Stimulated activated naive CD8-positive, alpha-beta T cell treated with anti-CD3 and anti-CD28 coated beads, Interleukin-15, Interleukin-2, amounts not matched to agents 100 ng/mL and 50 ng/mL, for 24 hours (primary cell): ENCODE results near the gene ZPR1.
A peak's percentile ranks its signal among the peaks of the same experiment; 100 is the strongest.

Experiments
- H3K27ac Mint-ChIP-seq: one replicate; pipeline ENCODE4 v1.8.0; 2021; ENCODE audit warnings: mild to moderate bottlenecking, mixed read lengths
- H3K27me3 Mint-ChIP-seq: one replicate; pipeline ENCODE4 v1.8.0; 2021; ENCODE audit warnings: mixed read lengths
- H3K36me3 Mint-ChIP-seq: one replicate; pipeline ENCODE4 v1.8.0; 2021; ENCODE audit warnings: low read depth, mixed read lengths
- H3K4me1 Mint-ChIP-seq: one replicate; pipeline ENCODE4 v1.8.0; 2021; ENCODE audit warnings: low read depth, mixed read lengths
- H3K4me3 Mint-ChIP-seq: one replicate; pipeline ENCODE4 v1.8.0; 2021; ENCODE audit warnings: mild to moderate bottlenecking, mixed read lengths
- H3K9me3 Mint-ChIP-seq: one replicate; pipeline ENCODE4 v1.8.0; 2021; ENCODE audit warnings: mixed read lengths

ZPR1 gene

GRCh38 chr11:116790167-116791001, 2.6 kb upstream of the ZPR1 start:
- Mint-ChIP-seq H3K4me1 (peaks cover 39% of the 10 kb centered on the region), H3K4me3 (no peak overlapping the region), H3K36me3 (peaks cover 19% of the 10 kb centered on the region), H3K9me3 (no peaks in the 10 kb centered on the region), H3K27me3 (no peaks in the 10 kb centered on the region), H3K27ac (no peak overlapping the region)

GRCh38 chr11:116788975-116789374, 1.2 kb upstream of the ZPR1 start:
- H3K9me3 Mint-ChIP-seq: no peaks in the 10 kb centered on the region
- H3K4me1 Mint-ChIP-seq: peaks cover 50% of the 10 kb centered on the region
- no peak overlapping the region for H3K27ac Mint-ChIP-seq
- H3K27me3 Mint-ChIP-seq: no peaks in the 10 kb centered on the region
- H3K36me3 Mint-ChIP-seq: peaks cover 33% of the 10 kb centered on the region
- H3K4me3 Mint-ChIP-seq: no peak overlapping the region

- H3K9me3 Mint-ChIP-seq: no peaks in the 10 kb centered on the region
- H3K4me1 Mint-ChIP-seq: peaks cover 50% of the 10 kb centered on the region
- H3K36me3 Mint-ChIP-seq: peaks cover 35% of the 10 kb centered on the region
- H3K27ac Mint-ChIP-seq: peak overlapping the region; percentile 87
- no peaks in the 10 kb centered on the region for H3K27me3 Mint-ChIP-seq
- peak overlapping the region; percentile 98 for H3K4me3 Mint-ChIP-seq
Observed at GRCh38 chr11:116788534-116788933, 711 bp upstream of the ZPR1 start.

GRCh38 chr11:116787436-116787785, 412 bp downstream of the ZPR1 start:
- Mint-ChIP-seq H3K27me3 (no peaks in the 10 kb centered on the region), H3K4me3 (peak overlapping the region; percentile 98), H3K9me3 (no peaks in the 10 kb centered on the region), H3K27ac (peak overlapping the region; percentile 86), H3K4me1 (peaks cover 61% of the 10 kb centered on the region), H3K36me3 (peaks cover 46% of the 10 kb centered on the region)

GRCh38 chr11:116786966-116787365, 857 bp downstream of the ZPR1 start:
- Mint-ChIP-seq H3K9me3 (no peaks in the 10 kb centered on the region), H3K36me3 (peaks cover 51% of the 10 kb centered on the region), H3K27ac (peak overlapping the region; percentile 86), H3K4me3 (peak overlapping the region; percentile 98), H3K4me1 (peaks cover 61% of the 10 kb centered on the region), H3K27me3 (no peaks in the 10 kb centered on the region)

- Mint-ChIP-seq H3K27ac (peak overlapping the region; percentile 86), H3K4me1 (peaks cover 65% of the 10 kb centered on the region), H3K27me3 (no peaks in the 10 kb centered on the region), H3K4me3 (peak overlapping the region; percentile 98), H3K9me3 (no peaks in the 10 kb centered on the region), H3K36me3 (peaks cover 57% of the 10 kb centered on the region)
Observed at GRCh38 chr11:116786326-116786725, 1.5 kb downstream of the ZPR1 start.

- no peaks in the 10 kb centered on the region for H3K9me3 Mint-ChIP-seq
- peaks cover 80% of the 10 kb centered on the region for H3K4me1 Mint-ChIP-seq
- H3K27me3 Mint-ChIP-seq: no peaks in the 10 kb centered on the region
- peaks cover 91% of the 10 kb centered on the region for H3K36me3 Mint-ChIP-seq
- H3K4me3 Mint-ChIP-seq: peak overlapping the region; percentile 9
- peak overlapping the region; percentile 51 for H3K27ac Mint-ChIP-seq
Observed at GRCh38 chr11:116782728-116783127, 5.1 kb downstream of the ZPR1 start.

GRCh38 chr11:116778556-116778955, 9.3 kb downstream of the ZPR1 start:
- Mint-ChIP-seq H3K4me1 (peaks cover 79% of the 10 kb centered on the region), H3K27me3 (no peaks in the 10 kb centered on the region), H3K9me3 (no peaks in the 10 kb centered on the region), H3K36me3 (peaks cover 77% of the 10 kb centered on the region), H3K27ac (peak overlapping the region; percentile 42), H3K4me3 (no peak overlapping the region)

GRCh38 chr11:116777056-116777455, 10.8 kb downstream of the ZPR1 start:
- H3K9me3 Mint-ChIP-seq: no peaks in the 10 kb centered on the region
- peaks cover 62% of the 10 kb centered on the region for H3K36me3 Mint-ChIP-seq
- peak overlapping the region; percentile 2 for H3K4me3 Mint-ChIP-seq
- peaks cover 72% of the 10 kb centered on the region for H3K4me1 Mint-ChIP-seq
- no peaks in the 10 kb centered on the region for H3K27me3 Mint-ChIP-seq
- peak overlapping the region; percentile 80 for H3K27ac Mint-ChIP-seq

GRCh38 chr11:116776522-116776984, 11.3 kb downstream of the ZPR1 start:
- Mint-ChIP-seq H3K9me3 (no peaks in the 10 kb centered on the region), H3K36me3 (peaks cover 57% of the 10 kb centered on the region), H3K27me3 (no peaks in the 10 kb centered on the region), H3K27ac (peak overlapping the region; percentile 80), H3K4me3 (peak overlapping the region; percentile 2), H3K4me1 (peaks cover 74% of the 10 kb centered on the region)

GRCh38 chr11:116775975-116776374, 11.8 kb downstream of the ZPR1 start:
- Mint-ChIP-seq H3K36me3 (peaks cover 55% of the 10 kb centered on the region), H3K9me3 (no peaks in the 10 kb centered on the region), H3K27ac (peak overlapping the region; percentile 80), H3K27me3 (no peaks in the 10 kb centered on the region), H3K4me3 (no peak overlapping the region), H3K4me1 (peaks cover 74% of the 10 kb centered on the region)

GRCh38 chr11:116774661-116775060, 13.2 kb downstream of the ZPR1 start:
- Mint-ChIP-seq H3K4me1 (peaks cover 76% of the 10 kb centered on the region), H3K36me3 (peaks cover 51% of the 10 kb centered on the region), H3K4me3 (peak overlapping the region; percentile 3), H3K27ac (no peak overlapping the region), H3K9me3 (no peaks in the 10 kb centered on the region), H3K27me3 (no peaks in the 10 kb centered on the region)

- H3K4me3 Mint-ChIP-seq: peak overlapping the region; percentile 93
- no peaks in the 10 kb centered on the region for H3K9me3 Mint-ChIP-seq
- no peaks in the 10 kb centered on the region for H3K27me3 Mint-ChIP-seq
- H3K36me3 Mint-ChIP-seq: peaks cover 48% of the 10 kb centered on the region
- H3K27ac Mint-ChIP-seq: peak overlapping the region; percentile 95
- H3K4me1 Mint-ChIP-seq: peaks cover 68% of the 10 kb centered on the region
Observed at GRCh38 chr11:116773203-116774097, 14.4 kb downstream of the ZPR1 start.

GRCh38 chr11:116772443-116773202, 15.2 kb downstream of the ZPR1 start, which contains the start of gene BUD13:
BUD13 (minus strand) TSS chr11:116772987; CDS start chr11:116772964, 23 bp downstream.
- peak within 1 kb of the TSS; percentile 95 for H3K27ac Mint-ChIP-seq
- H3K27me3 Mint-ChIP-seq: no peaks in the 10 kb centered on the region
- H3K4me3 Mint-ChIP-seq: peak within 1 kb of the TSS; percentile 93
- H3K4me1 Mint-ChIP-seq: peaks cover 59% of the 10 kb centered on the region
- H3K9me3 Mint-ChIP-seq: no peaks in the 10 kb centered on the region
- H3K36me3 Mint-ChIP-seq: peaks cover 45% of the 10 kb centered on the region
